Right ventricle myocardium inferior (tissue), 1 donor: Measurements from ENCODE around the gene CSAD. TPM values are rescaled to one million over a fixed set of nuclear protein-coding genes. Genes with fewer than 3 reads are reported as not detected.
A peak's percentile ranks its signal among the peaks of the same experiment; 100 is the strongest.
"Not testable (repeated sequence)": the region's sequence is repeated elsewhere in the genome, so short reads cannot be mapped to it uniquely, and the experiment has no call there.

Experiments used
- ATAC-seq: fragments of 200-7000 bp; cut with Tn5 transposase; one replicate; pipeline ENCODE4 v1.9.1; 2020; ENCODE audit warnings: mild to moderate bottlenecking, moderate library complexity
- DNase-seq: peaks from one replicate; pipeline ENCODE4 v3.0.0; 2021; ENCODE audit errors: missing footprints
- intact Hi-C: fragments of 100-400 bp; cut with DNase I; formaldehyde crosslinking; loops from one replicate; pipeline ENCODE4 v1.11.0; 2022
- total RNA-seq: library from RNA; stranded (reverse); fragmentation: NEBNext Ultra II Directional; extraction: Animal tissue kit (Norgen Biotek cat#: 25700); gene quantifications from one replicate; pipeline ENCODE4 v1.2.1, GENCODE V29; 2021
- donor health status: DM: no; HTN: yes; CAD: no; lungs with severe emphysema.

The CSAD gene
- total RNA-seq, 1 donor from 2014 or later = 10.8 TPM

DNA sequence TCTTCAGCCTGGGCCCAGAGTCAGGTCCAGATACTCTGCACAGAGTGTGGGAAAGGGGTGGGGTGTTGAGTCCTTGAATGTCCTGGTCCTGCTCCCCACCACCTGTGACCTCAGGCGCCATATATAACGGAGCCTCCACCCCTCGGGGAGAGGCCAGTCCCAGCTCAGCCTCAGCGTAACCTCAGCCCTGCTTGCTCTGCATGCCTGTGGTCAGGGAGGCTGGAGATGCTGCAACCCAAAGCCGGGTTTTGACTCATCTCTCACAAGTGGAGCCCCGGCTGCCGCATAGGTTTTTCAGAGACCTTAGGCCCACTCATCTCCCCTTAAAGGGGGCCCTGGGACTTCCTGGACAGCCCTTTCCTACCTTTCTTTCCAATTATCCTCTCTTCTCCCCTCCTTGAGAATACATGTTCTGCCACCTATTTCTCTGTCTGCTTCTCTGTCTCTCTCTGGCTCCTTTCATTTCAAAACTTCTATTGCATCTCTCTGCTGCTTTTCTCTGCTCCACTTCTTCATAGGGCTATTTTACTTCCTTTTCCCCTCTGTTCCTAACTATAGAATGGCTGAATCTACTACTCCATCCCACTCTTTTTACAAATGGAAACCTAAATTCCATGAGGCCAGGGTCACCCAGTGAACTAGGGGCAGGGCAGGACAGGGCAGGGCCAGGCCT is 25.2 kb upstream of the CSAD start:
- DNase-seq (no peak), ATAC-seq (no peak)
- intact Hi-C loops = no loop called here

DNA sequence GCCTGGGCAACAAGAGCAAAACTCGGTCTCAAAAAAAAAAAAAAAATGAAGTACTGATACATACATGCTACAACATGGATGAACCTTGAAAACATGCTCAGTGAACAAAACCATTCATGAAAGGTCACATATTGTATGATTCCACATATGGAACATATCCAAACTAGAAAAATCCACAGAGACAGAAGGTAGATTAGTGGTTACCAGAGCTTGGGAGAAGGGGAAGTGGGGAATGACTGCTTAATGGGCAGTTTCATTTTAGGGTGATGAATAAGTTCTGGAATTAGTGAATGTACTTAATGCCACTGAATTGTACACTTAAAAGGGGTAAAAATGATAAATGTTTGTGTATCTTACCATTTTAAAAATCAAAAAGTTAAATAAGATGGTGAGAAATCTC is 23.6 kb upstream of the CSAD start:
- intact Hi-C loops = no loop called here
- no peak for ATAC-seq

DNA sequence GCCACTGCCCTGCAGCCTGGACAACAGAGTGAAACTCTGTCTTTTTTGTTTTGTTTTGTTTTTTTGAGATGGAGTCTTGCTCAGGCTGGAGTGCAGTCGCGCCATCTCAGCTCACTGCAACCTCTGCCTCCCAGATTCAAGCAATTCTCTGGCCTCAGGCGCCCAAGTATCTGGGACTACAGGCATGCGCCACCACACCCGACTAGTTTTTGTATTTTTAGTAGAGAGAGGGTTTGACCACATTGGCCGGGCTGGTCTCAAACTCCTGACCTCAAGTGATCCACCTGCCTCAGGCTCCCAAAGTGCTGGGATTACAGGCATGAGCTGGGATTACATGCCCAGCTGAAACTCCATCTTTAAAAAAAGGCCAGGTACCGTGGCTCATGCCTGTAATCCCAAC is 21.6 kb upstream of the CSAD start:
- intact Hi-C loops, DNase-seq, ATAC-seq: not testable (repeated sequence)

More for the DNA sequence above, 23.6 kb upstream of the CSAD start:
- no peak for DNase-seq

DNA sequence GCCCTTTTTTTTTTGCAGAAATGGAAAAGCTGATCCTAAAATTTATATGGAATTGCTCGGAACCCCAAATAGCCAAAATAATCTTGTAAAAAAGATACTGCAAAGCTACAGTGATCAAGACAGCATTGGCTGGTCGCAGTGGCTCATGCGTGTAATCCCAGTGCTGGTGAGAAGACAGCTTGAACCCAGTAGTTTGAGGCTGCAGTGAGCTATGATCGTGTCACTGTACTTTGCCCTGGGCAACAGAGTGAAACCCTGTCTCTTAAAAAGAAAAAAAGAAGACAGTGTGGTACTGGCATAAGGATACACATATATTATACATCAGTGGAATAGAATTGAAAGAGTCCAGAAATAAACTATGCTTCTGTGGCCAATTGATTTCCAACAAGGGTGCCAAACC is 20.9 kb upstream of the CSAD start:
- intact Hi-C loops = no loop called here
- DNase-seq (no peak), ATAC-seq (no peak)

DNA sequence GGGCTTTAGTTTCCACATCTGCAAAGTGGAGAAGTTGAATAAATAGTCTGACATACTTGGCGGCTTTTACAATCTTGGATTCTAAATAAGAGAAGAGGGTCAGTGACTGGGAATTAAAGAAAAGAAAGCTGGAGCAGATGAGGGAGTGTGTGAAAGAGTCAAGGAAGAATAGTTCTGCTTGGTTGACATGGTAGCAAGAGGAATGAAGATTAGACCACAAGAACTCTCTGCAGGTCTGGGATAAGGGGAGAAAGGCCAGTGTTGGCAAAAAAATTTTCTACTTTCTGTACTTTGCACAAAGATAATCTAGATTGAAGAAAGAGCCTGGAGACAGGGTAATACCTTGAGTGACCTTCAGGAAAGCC is 20.4 kb upstream of the CSAD start:
- intact Hi-C loops = no loop called here
- no peak for DNase-seq
- no peak for ATAC-seq

DNA sequence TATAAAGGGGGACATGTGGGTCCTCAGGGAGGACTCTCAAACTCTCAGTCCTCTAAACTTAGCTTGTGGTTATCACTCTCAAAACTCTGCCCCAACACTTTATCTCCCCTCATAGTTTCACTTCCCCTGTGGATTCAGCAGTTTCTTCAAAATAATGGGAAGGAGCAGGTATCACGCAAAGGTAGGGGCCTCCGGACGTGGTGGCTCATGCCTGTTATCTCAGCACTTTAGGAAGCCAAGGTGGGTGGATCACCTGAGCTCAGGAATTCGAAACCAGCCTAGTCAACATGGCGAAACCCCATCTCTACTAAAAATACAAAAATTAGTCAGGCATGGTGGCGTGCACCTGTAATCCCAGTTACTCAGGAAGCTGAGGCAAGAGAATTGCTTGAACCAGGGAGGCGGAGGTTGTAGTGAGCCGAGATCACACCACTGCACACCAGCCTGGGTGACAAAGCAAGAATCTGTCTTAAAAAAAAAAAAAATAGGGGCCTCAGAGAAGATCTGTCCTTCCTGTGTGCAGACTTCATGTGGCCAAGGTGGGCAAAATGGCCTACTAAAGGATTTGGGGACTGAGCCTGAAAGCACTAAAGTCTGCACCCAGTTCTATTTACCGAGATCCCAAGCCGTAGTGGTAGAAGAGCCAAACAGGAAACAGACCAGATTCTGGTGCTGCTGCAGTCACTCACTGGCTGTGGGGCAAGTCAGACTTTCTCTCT is 19.9 kb upstream of the CSAD start:
- no peak for DNase-seq
- intact Hi-C loops = no loop called here
- ATAC-seq = no peak

DNA sequence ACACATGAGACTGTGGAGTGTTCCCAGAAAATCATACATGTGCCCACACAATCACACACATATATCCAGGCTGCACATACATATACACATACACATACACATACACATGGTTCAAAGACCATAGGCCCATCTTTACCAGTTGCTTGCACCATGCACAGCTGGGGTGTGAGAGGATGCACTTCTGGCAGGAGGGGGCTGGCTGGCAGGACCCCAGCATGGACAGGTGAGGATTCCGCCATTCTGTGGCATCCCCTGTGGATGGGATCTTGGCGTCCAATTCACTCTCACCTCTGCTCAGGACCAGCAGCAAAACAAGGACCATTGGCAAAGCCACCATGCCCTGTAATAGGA is 19.4 kb upstream of the CSAD start:
- intact Hi-C loops = no loop called here
- DNase-seq (no peak), ATAC-seq (no peak)

DNA sequence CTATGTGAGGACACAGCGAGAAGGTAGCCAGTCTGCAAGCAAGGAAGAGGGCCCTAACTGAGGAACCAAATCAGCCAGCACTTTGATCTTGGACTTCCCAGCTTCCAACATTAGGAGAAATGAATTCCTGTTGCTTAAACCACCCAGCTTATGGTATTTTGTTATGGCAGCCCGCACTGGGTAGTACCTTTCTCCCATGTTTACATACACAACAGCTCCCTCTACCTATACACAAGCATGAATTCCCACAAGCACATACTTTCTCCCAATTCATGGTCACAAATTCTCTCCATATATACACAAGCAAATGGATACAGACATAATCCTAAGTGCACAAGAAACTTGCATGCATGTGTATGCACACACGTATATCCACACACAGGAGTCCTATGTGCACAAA is 19.0 kb upstream of the CSAD start:
- DNase-seq (no peak), ATAC-seq (no peak)
- intact Hi-C loops = no loop called here

DNA sequence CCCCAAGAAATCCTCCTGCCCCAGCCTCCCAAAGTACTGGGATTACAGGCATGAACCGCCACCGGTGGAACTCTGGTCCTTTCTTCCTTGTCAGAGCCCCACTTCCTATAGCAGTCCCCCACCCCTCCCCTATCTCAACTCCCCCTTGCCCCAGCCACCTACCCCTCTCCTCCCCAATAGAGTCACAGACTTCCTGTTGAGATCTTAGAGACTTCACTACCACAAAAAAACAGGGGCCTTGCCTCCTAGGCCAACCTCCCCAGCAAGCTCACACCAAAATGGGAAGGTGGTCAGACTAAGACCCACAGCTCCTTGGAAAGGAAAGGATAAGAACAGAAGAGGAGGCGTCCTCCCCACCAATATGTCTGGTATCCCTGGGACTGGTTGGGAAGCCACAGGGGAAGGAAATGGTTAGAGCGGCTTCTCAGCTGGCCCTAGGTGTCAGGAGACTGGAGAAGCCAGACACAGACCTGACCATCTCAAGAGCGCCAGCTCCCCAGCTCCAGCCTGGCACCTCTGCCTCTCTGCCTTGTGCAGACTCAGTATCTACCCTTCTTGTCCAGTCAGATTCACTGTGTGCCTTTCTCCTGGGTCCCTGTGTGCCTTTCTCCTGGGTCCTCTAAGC is 17.9 kb upstream of the CSAD start:
- no peak for DNase-seq
- intact Hi-C loops = no loop called here
- ATAC-seq = no peak

DNA sequence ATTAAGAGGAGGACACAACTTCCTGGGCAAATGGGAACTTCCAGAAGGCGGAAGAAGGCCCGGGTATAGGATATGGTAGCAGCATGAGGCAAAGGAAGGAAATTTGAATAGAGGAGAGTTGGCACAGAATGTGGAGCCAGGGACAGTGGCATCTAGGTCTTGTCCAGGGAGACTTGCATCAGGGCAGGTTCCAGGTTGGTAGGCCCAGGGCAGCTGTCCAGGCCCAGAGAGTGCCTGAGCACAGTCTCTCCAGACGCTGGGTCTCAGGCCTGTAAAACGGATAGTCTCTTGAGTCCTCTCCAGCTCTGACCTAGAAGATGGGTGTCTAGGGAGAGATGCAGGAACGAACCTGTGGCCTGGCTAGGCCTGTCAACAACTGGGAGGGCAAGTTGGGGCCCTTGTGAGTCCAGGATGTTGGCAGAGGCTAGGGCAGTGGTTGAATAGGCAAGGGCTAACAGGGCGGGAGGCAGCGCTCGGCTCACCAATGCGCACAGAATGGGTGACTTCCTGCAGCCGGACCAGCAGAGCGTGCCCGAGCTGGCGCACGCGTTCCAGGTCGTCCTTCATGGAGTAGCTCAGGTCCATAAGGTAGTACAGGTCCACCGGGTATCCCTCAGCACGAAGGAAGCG is 16.4 kb upstream of the CSAD start:
- ATAC-seq = peak; percentile 2
- DNase-seq = no peak
- intact Hi-C loops = loop anchor here (1.0 to 2.0 kb wide), 2 partner anchors 38 to 131 kb away; no protein-coding TSS in a partner anchor

DNA sequence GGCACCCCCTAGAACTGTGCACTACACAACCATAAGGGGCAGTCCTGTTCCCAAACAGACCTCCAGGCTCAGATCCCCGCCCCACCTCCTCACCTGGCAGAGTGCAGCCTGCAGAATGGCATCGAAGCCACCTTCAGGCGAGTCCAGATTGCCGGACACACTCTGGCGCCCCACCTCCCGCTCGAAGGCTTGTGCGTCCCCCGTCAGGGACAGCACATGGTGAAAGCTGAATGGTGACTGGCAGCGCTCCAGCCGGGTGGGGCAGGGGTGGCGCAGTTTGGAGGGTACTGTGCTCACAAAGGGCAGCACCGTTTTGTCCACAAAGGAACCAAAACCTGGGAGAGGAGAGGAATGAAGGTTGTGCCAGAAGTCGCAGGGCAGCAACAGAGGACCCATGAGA is 15.8 kb upstream of the CSAD start:
- intact Hi-C loops = loop anchor here (2.0 kb wide), 1 partner anchor 38 kb away; no protein-coding TSS in a partner anchor
- no peak for ATAC-seq
- no peak for DNase-seq

DNA sequence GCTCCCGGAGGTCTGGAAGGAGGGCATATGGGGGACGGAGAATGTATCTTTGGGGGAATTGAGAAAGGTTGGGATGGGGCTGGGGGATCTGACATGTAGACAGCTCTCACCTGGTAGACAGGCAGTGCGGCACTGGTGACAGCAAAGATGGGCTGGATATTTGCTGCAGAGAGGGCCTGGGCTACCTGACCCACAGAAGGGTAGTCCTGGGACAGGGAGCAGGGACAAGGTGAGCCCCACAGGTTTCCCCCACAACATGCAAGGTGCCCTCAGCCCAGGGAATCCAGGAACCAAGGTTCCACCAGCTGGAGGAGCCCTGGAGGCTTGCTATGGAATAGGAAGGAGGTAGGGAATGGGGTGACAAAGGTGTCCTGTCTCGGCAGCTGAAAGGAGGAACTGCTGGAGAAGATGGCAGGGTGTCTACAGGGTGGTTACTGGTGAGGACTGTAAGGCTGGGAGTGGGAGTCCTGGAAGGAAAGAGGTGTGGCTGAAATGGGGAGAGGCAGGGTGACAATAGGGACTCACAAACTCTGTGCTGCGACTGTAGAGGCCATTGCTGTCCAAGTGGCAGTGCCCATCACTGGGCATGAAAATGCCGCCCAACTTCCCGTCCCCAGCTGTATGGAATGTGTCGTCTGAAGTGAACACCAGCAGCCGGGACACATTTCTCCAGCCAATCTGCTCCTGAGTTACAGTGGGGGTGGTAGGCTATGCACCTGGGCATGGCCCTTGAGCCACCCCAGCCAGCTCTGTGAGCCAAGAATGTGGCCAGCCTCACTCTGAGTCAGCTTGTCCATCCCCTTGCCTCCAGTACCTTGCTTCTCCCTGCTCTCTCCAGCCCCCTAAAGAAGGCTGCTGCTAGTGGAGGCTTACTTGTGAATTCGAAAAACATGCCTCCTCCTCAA is 15.0 kb upstream of the CSAD start:
- DNase-seq (no peak), ATAC-seq (no peak)
- intact Hi-C loops = loop anchor here (2.0 kb wide), 1 partner anchor 37 kb away; no protein-coding TSS in a partner anchor

DNA sequence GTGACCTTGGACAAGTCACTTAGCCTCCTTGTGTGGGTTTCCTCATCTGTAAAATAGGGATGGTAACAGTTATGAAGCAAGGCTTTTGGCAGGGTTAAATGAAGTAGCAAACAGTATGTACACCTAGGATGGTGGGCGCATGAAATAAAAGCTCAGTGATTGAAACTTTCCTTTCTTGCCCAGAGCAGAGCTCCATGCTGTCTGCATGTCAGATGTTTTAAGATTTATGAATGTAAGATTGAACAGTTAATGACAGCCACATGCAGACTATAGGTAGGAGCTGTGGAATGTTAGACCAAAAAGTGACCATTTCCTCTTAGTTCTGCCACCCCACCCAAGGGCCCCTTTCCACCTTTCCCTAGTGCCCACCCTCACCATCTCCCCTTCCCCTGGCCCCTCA is 14.2 kb upstream of the CSAD start:
- no peak for DNase-seq
- no peak for ATAC-seq
- intact Hi-C loops = no loop called here

DNA sequence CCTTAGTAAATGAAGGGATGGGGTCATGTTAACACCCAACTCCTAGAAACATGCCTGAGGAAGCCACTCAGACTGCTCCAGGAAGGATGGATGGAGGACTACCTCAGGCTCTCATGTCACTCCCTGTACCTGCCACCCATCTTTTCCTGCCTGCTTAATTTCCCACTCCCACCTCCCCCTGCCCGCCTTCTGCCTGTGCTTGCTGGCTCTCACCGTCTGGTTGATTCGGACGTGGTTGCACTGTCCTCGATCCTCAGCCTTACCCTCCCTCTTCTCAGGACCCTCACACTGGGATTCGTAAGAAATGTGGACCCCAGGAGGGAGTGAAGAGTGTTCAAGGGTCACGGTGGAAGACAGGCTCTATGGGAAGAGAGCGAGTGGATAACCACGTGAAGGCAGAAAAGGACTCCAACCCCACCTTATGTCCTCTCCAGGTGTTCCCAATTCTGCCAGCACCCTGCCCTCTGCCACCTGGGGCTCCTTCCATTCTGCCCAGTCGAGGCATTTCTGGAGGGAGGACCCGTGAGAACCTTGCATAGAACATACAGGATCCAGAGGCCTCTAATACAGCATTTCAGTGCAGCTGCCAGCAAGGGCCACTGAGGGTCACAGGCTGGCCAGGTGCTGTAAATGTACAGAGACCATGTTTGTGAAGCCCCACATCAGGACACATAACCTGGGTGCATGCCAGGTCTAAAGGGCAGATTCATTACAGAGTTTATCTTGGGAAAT is 13.4 kb upstream of the CSAD start:
- intact Hi-C loops = no loop called here
- DNase-seq (no peak), ATAC-seq (no peak)

DNA sequence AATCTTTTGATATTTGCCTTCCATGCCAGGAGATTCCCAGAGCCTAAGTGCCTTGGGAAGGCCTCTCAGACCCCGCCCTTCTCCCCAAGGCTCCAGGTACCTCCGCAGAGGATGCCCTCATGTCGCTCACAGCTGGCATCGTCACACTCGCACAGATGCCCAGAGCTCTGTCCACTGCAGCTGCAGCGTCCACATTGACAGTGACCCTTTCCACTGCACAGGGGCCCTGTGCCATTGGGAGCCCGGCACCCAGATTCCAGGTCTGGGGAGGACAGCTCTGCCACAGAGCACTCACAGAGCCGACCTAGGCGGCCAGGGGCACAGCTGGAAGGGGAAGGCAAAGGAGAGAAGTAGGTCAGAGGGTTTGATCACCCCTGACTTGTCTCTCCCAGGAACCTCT is 12.3 kb upstream of the CSAD start:
- DNase-seq (no peak), ATAC-seq (no peak)
- intact Hi-C loops = no loop called here

DNA sequence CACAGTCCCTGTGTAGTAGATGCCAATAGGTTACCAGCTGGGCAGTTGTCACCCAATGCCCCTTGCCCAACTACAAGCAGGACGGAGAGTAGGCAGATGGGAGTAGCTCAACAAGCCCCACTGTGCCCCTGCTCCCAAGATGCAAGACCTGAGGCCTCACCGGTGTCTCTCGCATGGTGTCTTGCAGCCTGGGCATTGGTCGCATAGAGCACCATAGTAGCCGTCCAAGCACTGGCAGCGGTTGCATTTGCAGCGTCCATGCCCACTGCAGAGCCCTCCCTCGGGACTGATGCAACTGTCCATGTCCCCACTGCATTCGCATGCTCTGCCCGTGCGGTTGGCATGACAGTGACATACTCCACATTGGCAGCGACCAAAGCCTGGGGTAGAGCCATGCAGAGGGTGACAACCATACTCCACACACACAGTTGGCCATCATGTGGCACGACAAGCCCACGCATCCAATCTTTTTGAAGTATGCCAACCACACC is 11.9 kb upstream of the CSAD start:
- intact Hi-C loops = no loop called here
- ATAC-seq = no peak

DNA sequence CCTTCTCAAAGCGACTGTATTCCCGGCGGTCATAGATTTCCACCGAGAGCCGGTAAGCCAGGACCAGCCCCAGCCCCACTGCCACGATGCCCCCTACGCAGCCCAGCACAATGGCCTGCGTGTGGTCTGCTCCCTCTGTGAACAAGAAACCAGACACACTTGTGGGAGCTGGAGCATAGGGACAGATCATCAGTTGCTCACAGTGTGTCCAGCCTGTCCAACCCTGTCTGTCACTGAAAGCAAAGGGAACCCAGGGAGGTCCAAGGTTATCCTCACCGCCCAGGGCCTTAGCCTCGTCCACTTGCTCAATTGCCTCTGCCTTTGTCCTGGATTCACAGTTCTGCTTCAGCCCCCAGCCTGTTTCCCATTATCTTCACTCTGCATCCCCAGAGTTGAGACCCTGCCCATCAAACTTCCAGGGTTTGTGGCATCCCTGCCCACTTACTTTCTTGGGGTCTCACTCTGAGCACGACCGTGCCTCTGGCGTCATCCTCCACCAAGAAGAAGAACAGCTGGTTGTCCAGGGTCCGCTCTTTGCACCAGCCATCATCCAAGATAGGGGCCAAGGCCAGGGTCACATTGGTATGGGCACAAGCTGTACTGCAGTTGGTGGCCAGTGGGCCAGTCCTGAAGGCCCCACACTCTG is 11.3 kb upstream of the CSAD start:
- DNase-seq (no peak), ATAC-seq (no peak)
- intact Hi-C loops = no loop called here

More for the DNA sequence above, 11.9 kb upstream of the CSAD start:
- DNase-seq = no peak
